HCEC 1CT (cell line): Measurements from ENCODE around the gene HIVEP3.

Experiments
- DNase-seq: peaks from one replicate; pipeline ENCODE4 v3.0.0-alpha.2; 2017

Gene HIVEP3

GRCh38 chr1:41539999-41540398 is 378.7 kb downstream of the HIVEP3 start:
- no peak for DNase-seq

GRCh38 chr1:41539418-41539805 is 379.3 kb downstream of the HIVEP3 start:
- DNase-seq: no peak

DNA sequence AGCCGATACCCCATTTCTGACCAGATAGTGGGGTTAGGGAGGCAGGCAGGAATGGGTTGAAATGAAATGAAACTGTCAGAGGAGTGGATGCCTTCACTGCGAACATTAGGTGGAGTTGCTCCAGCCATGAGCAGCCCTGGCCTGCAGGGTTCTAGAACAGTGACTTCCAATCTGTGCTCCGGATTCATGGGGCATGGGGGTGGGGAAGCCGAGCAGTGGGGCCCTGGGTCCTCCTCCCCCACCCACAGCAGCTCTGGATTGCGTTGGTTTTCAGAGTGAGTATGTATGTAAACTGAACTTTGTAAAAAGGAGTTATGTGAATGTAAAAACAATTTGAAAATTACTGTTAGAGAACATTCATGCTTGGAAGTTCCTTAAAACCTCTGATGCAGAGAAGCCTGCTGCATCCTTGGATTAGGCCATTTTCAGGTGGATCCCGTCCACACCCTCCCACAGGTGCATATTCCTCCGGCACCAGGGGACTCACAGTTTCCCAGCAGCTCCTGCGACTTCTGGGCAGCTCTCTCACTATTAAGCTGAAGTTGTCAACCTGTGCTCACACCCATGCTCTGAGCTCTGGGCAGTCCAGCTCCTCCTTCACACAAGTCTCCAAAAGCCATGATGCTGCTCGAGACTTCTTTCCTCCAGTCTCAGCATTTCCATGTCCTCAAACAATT is 379.8 kb downstream of the HIVEP3 start:
- no peak for DNase-seq

DNA sequence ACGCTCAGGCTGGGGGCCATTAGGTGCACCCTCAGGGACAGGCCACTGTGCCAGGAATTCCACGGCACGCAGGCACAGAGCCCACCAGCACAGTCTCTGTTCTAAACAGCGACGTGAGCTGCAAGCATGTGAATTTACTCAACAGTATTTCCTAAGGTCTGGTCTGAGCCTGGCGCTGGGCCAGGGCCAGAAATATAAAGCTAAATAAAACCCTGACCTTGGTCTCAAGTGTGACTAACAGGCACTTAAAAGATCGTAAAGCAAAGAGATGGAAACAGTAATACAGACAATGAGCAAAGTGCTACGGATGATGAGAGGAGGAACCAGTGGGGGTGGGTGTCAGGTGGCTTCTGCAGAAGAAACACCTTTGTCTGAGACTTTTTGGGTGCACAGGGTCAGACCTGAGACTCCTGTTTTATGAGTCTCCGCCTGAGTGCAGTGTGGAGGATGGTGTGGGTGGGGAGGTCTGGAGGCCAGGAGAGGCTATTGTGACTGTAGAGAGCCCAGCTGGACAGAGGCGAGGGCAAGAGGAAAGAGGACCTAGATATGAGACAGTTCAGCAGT is 380.9 kb downstream of the HIVEP3 start:
- DNase-seq: peak; percentile 61

GRCh38 chr1:41537251-41537650 is 381.5 kb downstream of the HIVEP3 start:
- DNase-seq: no peak

DNA sequence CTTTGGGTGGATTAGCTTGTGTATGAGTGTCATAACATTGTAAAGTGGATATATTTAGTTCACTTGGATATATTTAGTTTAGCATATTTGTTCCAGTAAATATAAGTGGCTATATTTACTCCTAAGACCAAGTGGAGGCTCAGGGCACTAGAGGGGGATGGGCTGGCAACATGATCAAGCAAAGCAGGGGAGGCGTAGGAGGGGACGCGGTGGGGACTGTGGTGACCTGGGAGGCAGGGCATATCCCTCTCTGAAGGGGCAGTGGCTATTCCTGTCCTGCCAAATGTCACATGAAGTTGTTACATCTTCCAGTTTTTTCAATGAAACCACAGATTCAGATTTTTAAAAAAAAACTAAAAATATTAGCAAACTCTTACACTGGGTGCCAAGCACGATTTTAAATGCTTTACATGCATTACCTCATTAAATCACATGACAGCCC is 382.3 kb downstream of the HIVEP3 start:
- DNase-seq: no peak

DNA sequence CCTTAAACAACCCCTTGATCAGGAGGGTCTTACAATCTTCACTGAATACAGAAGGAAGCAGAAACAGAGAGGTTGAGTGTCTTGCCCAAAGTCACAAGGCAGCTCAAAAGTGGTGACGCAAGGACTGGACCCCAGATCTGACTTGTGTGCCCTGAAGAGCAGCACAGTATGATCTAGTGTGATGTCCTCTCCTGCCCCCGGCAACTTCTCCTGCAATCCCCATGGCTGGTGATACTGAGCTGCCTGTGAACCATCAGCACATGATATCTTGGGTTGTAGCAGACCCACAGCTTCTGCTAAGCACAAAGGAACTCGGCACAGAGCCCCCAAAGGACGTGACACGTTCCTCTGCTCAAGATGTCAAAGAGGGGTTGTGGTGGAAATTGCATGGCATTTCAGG is 383.0 kb downstream of the HIVEP3 start:
- no peak for DNase-seq

GRCh38 chr1:41535276-41535675 is 383.4 kb downstream of the HIVEP3 start:
- no peak for DNase-seq

DNA sequence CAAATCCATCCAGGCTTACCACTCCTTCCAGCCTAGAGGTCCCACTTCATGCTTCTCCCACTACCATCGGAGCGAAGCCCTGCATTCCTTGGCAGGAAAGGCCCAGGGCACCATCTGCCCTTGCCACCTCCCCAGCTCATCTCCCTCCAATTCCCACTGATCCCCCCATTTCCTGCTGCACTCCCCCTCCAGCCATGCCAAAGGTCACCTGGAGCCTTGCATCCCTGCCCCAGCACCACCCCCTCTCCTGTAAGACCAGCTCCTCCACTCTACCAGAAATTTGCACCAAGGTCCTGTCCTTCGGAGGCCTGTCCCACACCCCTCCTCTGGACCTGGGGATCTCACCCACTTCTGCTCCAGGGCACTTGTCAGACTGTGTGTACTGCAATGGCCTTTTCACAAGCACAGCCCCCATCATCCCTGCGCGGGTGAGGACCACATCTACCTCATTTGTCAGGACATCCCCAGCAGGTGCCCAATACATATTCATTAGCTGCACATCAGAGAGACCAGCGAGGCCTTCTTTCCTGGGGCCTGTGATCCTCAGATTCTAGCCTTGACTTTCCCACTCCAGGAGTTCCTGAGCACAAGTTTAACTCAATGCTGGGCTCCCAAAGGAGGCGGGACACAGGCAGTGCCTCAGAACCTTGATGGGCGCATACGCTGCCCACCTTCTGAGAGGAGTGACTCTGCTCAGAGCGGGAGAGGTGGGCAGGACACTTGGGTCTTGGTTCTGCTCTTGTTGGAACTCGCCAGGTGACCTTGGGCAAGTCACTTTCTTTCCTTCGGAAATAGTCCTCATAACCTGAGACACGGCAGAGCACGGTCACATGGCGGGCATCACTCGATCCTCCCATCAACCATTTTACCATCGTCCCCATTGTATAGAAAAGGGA is 384.3 kb downstream of the HIVEP3 start:
- no peak for DNase-seq

DNA sequence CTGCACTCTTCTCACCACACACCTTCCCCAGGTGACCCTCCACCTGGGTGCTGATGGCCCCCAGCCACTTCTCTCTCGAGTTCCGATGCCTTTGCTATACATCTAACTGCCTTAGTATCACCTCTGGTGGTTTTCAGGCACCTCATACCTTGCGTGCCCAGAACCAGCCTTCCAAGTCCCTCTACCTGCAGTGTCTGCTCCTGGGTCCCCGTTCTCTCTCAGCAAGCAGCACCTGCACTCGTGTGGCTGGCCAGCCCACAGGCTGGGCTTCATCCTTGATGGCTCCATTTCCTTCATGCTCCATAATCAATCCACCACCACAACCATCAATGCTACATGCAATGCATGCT is 385.0 kb downstream of the HIVEP3 start:
- no peak for DNase-seq

GRCh38 chr1:41533016-41533730 is 385.5 kb downstream of the HIVEP3 start:
- DNase-seq: no peak

DNA sequence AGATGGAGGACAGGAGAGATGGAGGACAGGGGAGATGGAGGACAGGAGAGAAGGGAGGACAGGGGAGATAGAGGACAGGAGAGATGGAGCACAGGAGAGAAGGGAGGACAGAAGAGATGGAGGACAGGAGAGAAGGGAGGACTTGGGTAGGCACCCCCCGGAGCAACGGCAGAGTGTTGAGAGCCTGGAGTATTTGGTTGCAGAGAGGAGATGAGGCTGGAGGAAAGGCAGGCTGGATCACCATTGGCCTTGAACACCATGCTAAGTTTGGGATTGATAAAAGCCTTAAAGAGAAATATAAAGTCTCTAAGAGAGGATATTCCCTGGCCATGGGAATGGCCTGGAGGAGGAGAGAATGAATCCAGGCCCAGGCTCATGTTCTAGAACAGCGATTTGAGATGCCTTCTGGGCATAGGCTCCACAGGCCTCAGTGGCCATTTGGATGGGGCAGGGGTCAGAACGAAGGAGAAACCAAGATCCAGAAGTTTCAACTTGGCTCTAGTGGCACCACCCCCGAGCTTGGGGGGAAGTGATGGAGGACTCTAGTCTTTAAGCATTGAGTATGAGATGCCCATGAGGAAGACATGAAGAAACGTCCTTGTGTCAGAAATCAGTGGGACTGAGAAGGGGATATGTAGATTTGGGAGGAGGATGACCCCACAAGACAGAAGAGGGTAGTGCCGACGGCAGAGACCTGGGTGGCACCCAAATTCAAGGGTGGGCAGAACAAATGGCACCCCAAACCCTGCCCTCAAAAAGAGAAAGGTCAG is 386.3 kb downstream of the HIVEP3 start:
- DNase-seq: no peak

GRCh38 chr1:41530411-41530810 is 388.3 kb downstream of the HIVEP3 start:
- DNase-seq: no peak

DNA sequence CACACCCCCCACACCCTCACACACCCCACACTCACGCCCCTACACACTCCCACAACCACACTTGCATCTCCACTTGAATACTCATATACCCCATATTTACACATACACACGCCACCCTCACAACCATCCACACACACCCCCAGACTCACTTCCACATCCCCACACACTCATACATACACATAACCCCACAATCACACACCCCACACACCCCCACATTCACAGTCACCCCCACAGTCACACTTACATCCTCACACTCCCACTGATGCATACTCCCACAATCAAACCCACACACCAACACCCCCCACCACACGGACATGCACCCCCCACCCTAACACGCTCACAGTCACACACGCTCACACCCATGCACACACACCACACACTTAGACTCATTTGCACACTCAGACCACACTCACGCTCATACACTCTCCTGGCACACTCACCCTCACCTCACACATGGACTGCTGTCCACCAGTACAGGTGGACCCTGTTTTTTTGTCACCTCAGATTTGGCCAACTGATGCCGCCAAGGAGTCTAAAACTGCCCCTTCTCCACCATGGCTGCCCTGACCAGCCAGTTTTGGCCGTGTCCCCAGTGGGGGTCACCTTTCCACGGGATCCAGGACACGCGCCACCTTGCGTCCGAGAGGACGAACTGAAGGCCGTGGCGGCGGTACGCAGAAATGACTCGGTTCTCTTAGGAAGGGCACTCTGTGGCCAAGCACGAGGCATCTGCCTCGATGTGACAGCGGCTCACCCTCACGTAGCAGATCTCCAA is 388.9 kb downstream of the HIVEP3 start:
- no peak for DNase-seq

GRCh38 chr1:41528726-41529605 is 389.8 kb downstream of the HIVEP3 start:
- no peak for DNase-seq

DNA sequence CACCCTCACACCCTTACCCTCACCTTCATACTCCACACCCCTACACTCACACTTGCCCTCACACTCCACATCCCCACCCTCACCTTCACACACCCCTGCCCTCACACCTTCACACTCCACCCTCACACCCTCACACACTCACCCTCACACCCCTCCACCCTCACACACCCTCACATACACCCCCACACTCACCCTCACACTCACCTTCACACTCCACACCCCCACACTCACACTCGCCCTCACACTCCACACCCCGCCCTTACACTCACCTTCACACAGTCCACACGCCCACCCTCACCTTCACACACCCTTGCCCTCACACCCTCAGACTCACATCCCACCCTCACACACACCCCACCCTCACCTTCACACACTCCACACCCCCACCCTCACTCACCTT is 390.6 kb downstream of the HIVEP3 start:
- DNase-seq: no peak

DNA sequence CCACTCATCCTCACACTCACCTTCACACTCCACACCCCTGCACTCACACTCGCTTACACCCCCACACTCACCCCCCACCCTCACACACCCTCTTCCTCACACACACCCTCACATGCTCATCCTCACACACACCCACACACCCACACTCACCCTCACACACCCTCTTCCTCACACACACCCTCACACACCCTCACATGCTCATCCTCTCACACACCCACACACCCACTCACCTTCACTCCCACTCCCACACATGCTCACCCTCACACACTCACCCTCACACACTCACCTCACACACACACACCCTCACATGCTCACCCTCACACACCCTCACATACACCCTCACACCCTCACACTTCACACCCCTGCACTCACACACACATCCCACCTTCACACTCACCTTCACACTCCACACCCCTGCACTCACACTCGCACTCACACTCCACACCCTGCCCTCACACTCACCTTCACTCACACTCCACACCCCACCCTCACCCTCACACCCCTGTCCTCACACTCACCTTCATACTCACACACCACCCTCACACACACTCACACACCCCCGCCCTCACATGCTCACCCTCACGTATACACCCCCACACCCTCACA is 391.7 kb downstream of the HIVEP3 start:
- no peak for DNase-seq

GRCh38 chr1:41525891-41526587 is 392.7 kb downstream of the HIVEP3 start:
- DNase-seq: no peak
